ENCODE results near the gene EVI2B. TPM values are rescaled to one million over a fixed set of nuclear protein-coding genes. Genes with fewer than 3 reads are reported as not detected.
"Not testable (repeated sequence)": the region's sequence is repeated elsewhere in the genome, so short reads cannot be mapped to it uniquely, and the experiment has no call there.

Gene EVI2B
- total RNA-seq, 4 donors from 2014 or later = 3.0 to 11.8 (median 4.8) TPM

DNA sequence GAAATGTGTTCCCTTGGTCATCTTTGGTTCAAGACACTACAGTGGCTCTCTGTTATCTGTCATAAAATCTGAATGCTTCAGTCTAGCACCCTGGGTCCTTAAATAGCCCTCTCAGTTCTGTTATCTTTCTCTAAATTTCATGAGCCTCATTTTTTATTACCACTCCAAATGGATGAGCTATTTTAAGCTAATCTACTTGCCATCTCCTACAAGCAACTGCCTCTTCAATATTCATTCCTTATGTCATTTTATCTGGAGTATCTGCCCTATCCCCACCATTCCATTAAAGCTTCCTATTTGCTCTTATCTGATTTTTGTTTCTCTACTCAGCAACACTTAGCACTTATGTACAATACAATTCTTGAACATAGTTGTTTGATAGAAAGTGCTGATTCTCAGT is 35.6 kb upstream of the EVI2B start:
- no peak for DNase-seq
- no peak overlapping the region for H3K27ac ChIP-seq
- no peaks in the 10 kb centered on the region for H3K4me1 ChIP-seq
- H3K36me3 ChIP-seq = peaks cover 28 to 32% of the 10 kb centered on the region in 2 donors
- intact Hi-C loops (cut with DNase I) = no loop called here
- H3K9me3 ChIP-seq = no peaks in the 10 kb centered on the region
- H3K4me3 ChIP-seq (replicated peaks in 1 of 3) = no peak overlapping the region
- no peaks in the 10 kb centered on the region for H3K27me3 ChIP-seq
- no peak for TF ChIP-seq POLR2A (IDR thresholded peaks at IDR 0.05)
- TF ChIP-seq, protein P1, sequence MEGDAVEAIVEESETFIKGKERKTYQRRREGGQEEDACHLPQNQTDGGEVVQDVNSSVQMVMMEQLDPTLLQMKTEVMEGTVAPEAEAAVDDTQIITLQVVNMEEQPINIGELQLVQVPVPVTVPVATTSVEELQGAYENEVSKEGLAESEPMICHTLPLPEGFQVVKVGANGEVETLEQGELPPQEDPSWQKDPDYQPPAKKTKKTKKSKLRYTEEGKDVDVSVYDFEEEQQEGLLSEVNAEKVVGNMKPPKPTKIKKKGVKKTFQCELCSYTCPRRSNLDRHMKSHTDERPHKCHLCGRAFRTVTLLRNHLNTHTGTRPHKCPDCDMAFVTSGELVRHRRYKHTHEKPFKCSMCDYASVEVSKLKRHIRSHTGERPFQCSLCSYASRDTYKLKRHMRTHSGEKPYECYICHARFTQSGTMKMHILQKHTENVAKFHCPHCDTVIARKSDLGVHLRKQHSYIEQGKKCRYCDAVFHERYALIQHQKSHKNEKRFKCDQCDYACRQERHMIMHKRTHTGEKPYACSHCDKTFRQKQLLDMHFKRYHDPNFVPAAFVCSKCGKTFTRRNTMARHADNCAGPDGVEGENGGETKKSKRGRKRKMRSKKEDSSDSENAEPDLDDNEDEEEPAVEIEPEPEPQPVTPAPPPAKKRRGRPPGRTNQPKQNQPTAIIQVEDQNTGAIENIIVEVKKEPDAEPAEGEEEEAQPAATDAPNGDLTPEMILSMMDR (IDR thresholded peaks at IDR 0.05) = no peak

DNA sequence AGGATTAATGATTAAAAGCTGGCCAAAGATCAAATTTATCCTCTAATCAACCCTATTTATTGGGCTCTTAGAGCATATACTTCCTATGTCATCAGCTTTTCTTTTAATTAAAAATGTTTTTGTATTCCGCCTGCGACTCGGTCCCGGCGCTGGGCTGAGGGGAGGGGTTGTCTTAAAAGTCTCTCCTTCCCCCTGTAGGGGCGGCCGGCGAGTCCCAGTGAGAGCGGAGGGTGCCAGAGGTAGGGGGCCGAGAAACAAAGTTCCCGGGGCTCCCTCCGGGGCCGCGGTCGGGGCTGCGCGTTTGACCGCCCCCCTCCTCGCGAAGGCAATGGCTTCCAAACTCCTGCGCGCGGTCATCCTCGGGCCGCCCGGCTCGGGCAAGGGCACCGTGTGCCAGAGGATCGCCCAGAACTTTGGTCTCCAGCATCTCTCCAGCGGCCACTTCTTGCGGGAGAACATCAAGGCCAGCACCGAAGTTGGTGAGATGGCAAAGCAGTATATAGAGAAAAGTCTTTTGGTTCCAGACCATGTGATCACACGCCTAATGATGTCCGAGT is 31.4 kb upstream of the EVI2B start:
- H3K27me3 ChIP-seq; intact Hi-C loops (cut with DNase I); H3K9me3 ChIP-seq; H3K4me1 ChIP-seq; H3K27ac ChIP-seq; DNase-seq; H3K4me3 ChIP-seq (replicated peaks in 1 of 3): not testable (repeated sequence)
- H3K36me3 ChIP-seq = peaks cover 4 to 30% of the 10 kb centered on the region in 2 donors
- 92 to 96% methylated on average over 12 to 15 of the region's 34 CpGs for WGBS, 2 donors

DNA sequence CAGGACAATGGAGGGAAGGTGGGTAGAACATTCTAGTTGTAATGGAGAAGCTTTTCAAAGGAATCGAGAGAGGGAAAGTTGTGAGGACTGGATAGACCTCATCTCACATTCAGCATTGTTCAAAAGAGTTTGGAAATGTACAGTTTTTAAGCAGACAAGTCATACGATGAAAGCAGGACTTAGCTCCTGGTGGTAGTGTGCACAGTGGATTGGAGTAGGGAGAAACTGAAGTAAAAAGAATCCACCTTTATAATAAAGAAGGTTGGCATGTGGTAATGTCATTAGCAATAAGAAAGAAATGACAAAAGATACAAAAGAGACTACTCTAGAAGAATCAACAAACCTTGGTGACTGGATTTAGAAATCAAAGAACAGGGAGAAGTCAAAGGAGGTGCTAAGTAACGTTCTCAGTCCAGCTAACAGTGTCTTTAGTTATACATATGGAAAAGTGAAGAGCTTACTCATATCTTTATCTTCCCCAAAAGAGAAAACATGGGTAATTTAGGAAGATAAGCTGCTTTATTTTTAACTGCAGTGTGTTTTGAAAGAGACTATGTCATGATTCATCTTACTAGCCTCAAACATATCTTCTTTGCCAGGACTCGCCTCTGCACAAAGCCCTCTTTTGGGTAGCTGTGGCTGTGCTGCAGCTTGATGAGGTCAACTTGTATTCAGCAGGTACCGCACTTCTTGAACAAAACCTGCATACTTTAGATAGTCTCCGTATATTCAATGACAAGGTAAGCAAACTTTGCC is 26.2 kb upstream of the EVI2B start:
- WGBS, 2 donors = 90 to 92% methylated on average over 6 of the region's 6 CpGs
- intact Hi-C loops (cut with DNase I) = no loop called here
- H3K4me1 ChIP-seq = no peaks in the 10 kb centered on the region
- H3K36me3 ChIP-seq = peaks cover 8 to 33% of the 10 kb centered on the region in 2 donors
- no peak overlapping the region for H3K4me3 ChIP-seq (replicated peaks in 1 of 3)
- no peak overlapping the region for H3K27ac ChIP-seq
- H3K27me3 ChIP-seq = no peaks in the 10 kb centered on the region
- H3K9me3 ChIP-seq = no peaks in the 10 kb centered on the region
- TF ChIP-seq POLR2A (IDR thresholded peaks at IDR 0.05) = no peak
- TF ChIP-seq, protein P1 (IDR thresholded peaks at IDR 0.05) = no peak
- DNase-seq = no peak

DNA sequence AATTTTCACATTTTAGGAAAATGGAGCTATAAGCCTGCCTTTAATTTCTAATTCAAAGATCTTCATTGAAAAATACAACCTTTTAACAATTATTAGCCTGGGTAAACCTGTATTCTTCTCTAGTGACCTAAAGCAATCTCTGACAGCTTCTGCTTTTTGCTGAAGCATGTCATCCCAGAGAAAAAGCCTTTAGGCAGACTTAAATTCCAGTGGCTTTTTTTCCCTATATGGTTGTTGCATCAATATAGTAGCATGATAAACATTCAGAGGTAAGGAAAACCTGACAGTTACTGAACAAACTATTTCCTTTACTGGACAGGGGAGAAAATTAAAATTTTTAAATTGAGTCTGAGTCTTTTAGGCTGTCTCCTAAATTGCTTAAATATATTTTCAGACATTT is 15.4 kb upstream of the EVI2B start:
- H3K27me3 ChIP-seq = no peaks in the 10 kb centered on the region
- no peak for TF ChIP-seq POLR2A (IDR thresholded peaks at IDR 0.05)
- TF ChIP-seq, protein P1 (IDR thresholded peaks at IDR 0.05) = no peak
- H3K27ac ChIP-seq = no peak overlapping the region
- no peaks in the 10 kb centered on the region for H3K4me1 ChIP-seq
- no peak for DNase-seq
- intact Hi-C loops (cut with DNase I) = no loop called here
- no peaks in the 10 kb centered on the region for H3K9me3 ChIP-seq
- H3K4me3 ChIP-seq (replicated peaks in 1 of 3) = no peak overlapping the region
- H3K36me3 ChIP-seq = peaks cover 0 to 11% of the 10 kb centered on the region in 2 donors

DNA sequence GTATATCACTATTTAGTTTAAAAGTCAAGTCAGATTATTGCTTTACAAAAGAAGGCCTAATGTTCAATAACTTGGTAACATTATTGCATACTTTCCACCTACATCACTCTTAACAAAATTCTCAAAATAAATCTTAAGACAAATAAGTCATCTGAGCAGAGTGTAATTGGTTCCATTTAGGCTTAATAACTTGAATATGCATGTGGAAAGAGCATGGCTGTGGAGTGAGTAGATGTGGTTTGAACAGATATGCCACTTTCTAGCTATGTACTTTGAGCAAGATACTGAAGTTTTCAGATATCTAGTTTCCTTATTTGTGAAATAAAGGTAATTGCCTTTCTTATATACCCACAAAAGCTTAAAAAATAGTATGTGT is 14.3 kb upstream of the EVI2B start:
- Histone ChIP-seq H3K4me1 (no peaks in the 10 kb centered on the region), H3K4me3 (replicated peaks in 1 of 3) (no peak overlapping the region), H3K27me3 (no peaks in the 10 kb centered on the region), H3K9me3 (no peaks in the 10 kb centered on the region), H3K27ac (no peak overlapping the region), H3K36me3 (peaks cover 0 to 11% of the 10 kb centered on the region in 2 donors)
- DNase-seq = no peak
- intact Hi-C loops (cut with DNase I) = no loop called here
- TF ChIP-seq, protein P1 (IDR thresholded peaks at IDR 0.05) = no peak
- TF ChIP-seq POLR2A (IDR thresholded peaks at IDR 0.05) = no peak

Data from thyroid gland (tissue), 4 donors.